ENCODE data around the gene PCBP3. TPM values are rescaled to one million over a fixed set of nuclear protein-coding genes. Genes with fewer than 3 reads are reported as not detected.

PCBP3 gene
- total RNA-seq, 1 experiment from 2014 or later, result 10.9 TPM

DNA sequence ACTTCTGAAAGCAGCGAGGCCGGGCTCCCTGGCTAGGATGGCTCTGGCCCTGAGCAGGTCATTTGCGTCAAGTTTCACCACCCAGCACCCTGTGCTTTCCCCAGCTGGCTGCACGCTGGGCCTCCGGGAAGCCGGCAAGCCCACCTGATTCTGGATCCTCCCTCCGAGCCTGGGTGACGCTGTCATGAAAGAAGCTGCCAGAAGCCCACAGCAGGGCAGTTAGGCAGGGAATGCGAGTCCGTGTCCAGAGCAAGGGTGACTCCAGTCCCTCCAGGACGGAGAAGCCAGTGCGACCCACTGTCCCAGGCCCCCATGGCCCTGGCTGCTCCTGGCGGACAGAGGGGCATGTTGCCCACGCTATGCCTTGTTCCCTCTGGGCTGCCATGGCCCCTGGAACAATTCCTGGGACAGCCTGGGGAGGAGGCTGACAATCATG lies 44.4 kb upstream of the PCBP3 start:
- Mint-ChIP-seq H3K27me3 (ENCODE audit: low read depth) (peaks cover 29% of the 10 kb centered on the region), H3K4me3 (no peak overlapping the region), H3K9me3 (peaks cover 21% of the 10 kb centered on the region in 2 experiments; a peak in 4 of 5 replicates), H3K4me1 (peaks cover 2 to 4% of the 10 kb centered on the region in 2 experiments; a peak in 1 of 4 replicates), H3K36me3 (ENCODE audit: insufficient read depth in 1 of 3, low read depth in 3 of 3) (no peaks in the 10 kb centered on the region; a peak in 2 of 7 replicates), H3K27ac (no peak overlapping the region)
- no peaks in the 10 kb centered on the region for H3K4me1 ChIP-seq (ENCODE audit: insufficient read depth, low read length)
- no peak overlapping the region for H2BK120ac ChIP-seq (ENCODE audit: low read depth, low read length, poor library complexity, severe bottlenecking)
- H3K27ac ChIP-seq (ENCODE audit: insufficient read length, low read depth, low read length), result no peak overlapping the region
- H3K4ac ChIP-seq (ENCODE audit: low read depth, low read length), result no peak overlapping the region
- H3K79me1 ChIP-seq (ENCODE audit: insufficient read depth, low read depth, low read length, poor library complexity, severe bottlenecking), result no peaks in the 10 kb centered on the region
- no peak for TF ChIP-seq CTCF (conservative IDR thresholded peaks at IDR 0.05)
- H4K91ac ChIP-seq (ENCODE audit: insufficient read length, low read depth, low read length), result no peak overlapping the region
- peak; percentile 21 for DNase-seq
- H2BK20ac ChIP-seq (ENCODE audit: low read depth, low read length, poor library complexity, severe bottlenecking), result no peak overlapping the region
- H3K4me2 ChIP-seq (ENCODE audit: insufficient read depth, insufficient read length, low read length), result no peak overlapping the region
- no peak overlapping the region for H3K9ac ChIP-seq (ENCODE audit: extremely low read depth, insufficient read length, low read length)
- H3K18ac ChIP-seq (ENCODE audit: insufficient read length, low read depth, low read length), result no peak overlapping the region
- no peaks in the 10 kb centered on the region for H4K20me1 ChIP-seq (ENCODE audit: control insufficient read depth, insufficient read depth, insufficient read length)
- no peak overlapping the region for H3T11ph ChIP-seq (ENCODE audit: low read length)
- no peak overlapping the region for H2BK12ac ChIP-seq (ENCODE audit: insufficient read length, low read depth, low read length)
- no peaks in the 10 kb centered on the region for H3K79me2 ChIP-seq (ENCODE audit: insufficient read depth, low read length)
- H3K14ac ChIP-seq (ENCODE audit: insufficient read depth, low read length), result no peak overlapping the region
- H4K8ac ChIP-seq (replicated peaks; ENCODE audit: insufficient read length, low read depth, low read length), result no peak overlapping the region
- H3K9me3 ChIP-seq (ENCODE audit: control insufficient read depth, low read depth, low read length), result no peaks in the 10 kb centered on the region
- WGBS (ENCODE audit: extremely low coverage, insufficient read length, low lambda C conversion rate), result no CpG with 5 or more reads among the region's 14 CpGs
- no peak overlapping the region for H3K23ac ChIP-seq (ENCODE audit: insufficient read length, low read depth, low read length)
- H3K56ac ChIP-seq (ENCODE audit: insufficient read length, low read depth, low read length), result no peak overlapping the region
- H4K5ac ChIP-seq (ENCODE audit: insufficient read length, low read depth, low read length), result no peak overlapping the region
- no peak overlapping the region for H2AFZ ChIP-seq (ENCODE audit: low read length)
- H2BK5ac ChIP-seq (ENCODE audit: insufficient read length, low read length), result no peak overlapping the region
- H3K23me2 ChIP-seq (ENCODE audit: insufficient read length, low read depth, low read length, poor library complexity, severe bottlenecking), result no peaks in the 10 kb centered on the region
- H2BK15ac ChIP-seq (ENCODE audit: low read depth, low read length), result no peak overlapping the region
- H2AK5ac ChIP-seq (ENCODE audit: insufficient read length, low read length), result no peak overlapping the region
- H3K27me3 ChIP-seq (ENCODE audit: insufficient read depth, low read length), result no peaks in the 10 kb centered on the region
